ENCODE results near the gene GTF2IRD1. TPM values are rescaled to one million over a fixed set of nuclear protein-coding genes. Genes with fewer than 3 reads are reported as not detected.

Gene GTF2IRD1
- total RNA-seq, 1 experiment from 2014 or later: 42.9 TPM

DNA sequence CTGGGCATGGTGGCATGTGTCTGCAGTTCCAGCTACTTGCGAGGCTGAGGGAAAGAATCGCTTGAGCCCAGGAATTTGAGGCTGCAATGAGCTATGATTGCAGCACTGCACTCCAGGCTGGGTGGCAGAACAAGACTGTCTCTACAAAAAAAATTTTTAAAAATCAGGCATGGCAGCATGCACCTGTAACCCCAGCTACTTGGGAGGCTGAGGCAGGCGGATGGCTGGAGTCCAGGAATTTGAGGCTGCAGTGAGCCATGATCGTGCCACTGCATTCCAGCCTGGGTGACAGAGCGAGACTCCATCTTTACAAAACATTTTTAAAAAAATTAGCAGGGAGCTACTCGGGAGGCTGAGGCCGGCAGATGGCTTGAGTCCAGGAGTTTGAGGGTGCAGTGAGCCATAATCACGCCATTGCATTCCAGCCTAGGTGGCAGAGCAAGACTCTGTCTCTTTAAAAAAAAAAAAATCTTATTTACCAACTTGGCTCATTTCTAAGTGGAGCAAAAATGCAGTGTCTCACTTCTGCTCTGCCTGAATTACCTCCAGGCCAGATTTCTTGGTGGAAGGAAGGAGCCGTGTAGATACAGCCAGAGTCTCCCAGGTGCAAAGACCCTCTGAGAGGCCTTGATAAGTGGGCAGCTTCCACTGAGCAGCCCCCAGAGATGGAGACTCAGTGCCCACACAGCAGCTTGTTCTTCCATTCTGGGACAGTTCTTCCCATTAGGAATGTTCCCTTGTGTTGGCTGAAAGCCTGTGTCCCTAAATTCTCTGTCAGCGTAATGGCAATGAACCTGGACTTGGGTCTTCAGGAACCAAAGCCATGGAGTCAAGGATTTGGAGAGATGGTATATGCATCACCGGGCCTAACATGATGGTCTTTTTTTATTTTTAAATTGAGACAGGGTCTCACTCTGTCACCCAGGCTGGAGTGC, 30.0 kb downstream of the GTF2IRD1 start:
- no peak for ATAC-seq
- Mint-ChIP-seq H3K4me3 (no peak overlapping the region), H3K9me3 (no peaks in the 10 kb centered on the region), H3K27ac (no peak overlapping the region), H3K27me3 (ENCODE audit: low read depth) (no peaks in the 10 kb centered on the region), H3K4me1 (peaks cover 24% of the 10 kb centered on the region), H3K36me3 (no peaks in the 10 kb centered on the region)
- POLR2A ChIA-PET: no interaction called here
- TF ChIP-seq GRHL2 (CRISPR knock-in tag; IDR thresholded peaks at IDR 0.05; ENCODE audit: insufficient replicate concordance, severe bottlenecking) (no peak), ZNF396 (CRISPR knock-in tag; IDR thresholded peaks at IDR 0.05; ENCODE audit: borderline replicate concordance) (no peak), NFATC4 (CRISPR knock-in tag; IDR thresholded peaks at IDR 0.05) (no peak), TCF7 (CRISPR knock-in tag; IDR thresholded peaks at IDR 0.05; ENCODE audit: low read depth) (no peak), ZNF219 (CRISPR knock-in tag; IDR thresholded peaks at IDR 0.05; ENCODE audit: borderline replicate concordance) (no peak), NFE2L1 (CRISPR knock-in tag; IDR thresholded peaks at IDR 0.05) (no peak), ZNF263 (CRISPR knock-in tag; IDR thresholded peaks at IDR 0.05; ENCODE audit: low read depth) (no peak)
- TF ChIP-seq, protein P1, sequence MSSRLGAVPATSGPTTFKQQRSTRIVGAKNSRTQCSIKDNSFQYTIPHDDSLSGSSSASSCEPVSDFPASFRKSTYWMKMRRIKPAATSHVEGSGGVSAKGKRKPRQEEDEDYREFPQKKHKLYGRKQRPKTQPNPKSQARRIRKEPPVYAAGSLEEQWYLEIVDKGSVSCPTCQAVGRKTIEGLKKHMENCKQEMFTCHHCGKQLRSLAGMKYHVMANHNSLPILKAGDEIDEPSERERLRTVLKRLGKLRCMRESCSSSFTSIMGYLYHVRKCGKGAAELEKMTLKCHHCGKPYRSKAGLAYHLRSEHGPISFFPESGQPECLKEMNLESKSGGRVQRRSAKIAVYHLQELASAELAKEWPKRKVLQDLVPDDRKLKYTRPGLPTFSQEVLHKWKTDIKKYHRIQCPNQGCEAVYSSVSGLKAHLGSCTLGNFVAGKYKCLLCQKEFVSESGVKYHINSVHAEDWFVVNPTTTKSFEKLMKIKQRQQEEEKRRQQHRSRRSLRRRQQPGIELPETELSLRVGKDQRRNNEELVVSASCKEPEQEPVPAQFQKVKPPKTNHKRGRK (CRISPR knock-in tag; IDR thresholded peaks at IDR 0.05; ENCODE audit: borderline replicate concordance): no peak
- TF ChIP-seq, protein P2, sequence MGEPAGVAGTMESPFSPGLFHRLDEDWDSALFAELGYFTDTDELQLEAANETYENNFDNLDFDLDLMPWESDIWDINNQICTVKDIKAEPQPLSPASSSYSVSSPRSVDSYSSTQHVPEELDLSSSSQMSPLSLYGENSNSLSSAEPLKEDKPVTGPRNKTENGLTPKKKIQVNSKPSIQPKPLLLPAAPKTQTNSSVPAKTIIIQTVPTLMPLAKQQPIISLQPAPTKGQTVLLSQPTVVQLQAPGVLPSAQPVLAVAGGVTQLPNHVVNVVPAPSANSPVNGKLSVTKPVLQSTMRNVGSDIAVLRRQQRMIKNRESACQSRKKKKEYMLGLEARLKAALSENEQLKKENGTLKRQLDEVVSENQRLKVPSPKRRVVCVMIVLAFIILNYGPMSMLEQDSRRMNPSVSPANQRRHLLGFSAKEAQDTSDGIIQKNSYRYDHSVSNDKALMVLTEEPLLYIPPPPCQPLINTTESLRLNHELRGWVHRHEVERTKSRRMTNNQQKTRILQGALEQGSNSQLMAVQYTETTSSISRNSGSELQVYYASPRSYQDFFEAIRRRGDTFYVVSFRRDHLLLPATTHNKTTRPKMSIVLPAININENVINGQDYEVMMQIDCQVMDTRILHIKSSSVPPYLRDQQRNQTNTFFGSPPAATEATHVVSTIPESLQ (CRISPR knock-in tag; IDR thresholded peaks at IDR 0.05): no peak
- TF ChIP-seq, protein P3, sequence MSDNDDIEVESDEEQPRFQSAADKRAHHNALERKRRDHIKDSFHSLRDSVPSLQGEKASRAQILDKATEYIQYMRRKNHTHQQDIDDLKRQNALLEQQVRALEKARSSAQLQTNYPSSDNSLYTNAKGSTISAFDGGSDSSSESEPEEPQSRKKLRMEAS (CRISPR knock-in tag; IDR thresholded peaks at IDR 0.05): no peak
- TF ChIP-seq, protein P4, sequence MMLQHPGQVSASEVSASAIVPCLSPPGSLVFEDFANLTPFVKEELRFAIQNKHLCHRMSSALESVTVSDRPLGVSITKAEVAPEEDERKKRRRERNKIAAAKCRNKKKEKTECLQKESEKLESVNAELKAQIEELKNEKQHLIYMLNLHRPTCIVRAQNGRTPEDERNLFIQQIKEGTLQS (CRISPR knock-in tag; conservative IDR thresholded peaks at IDR 0.05): no peak
- DNase-seq (ENCODE audit: low spot score): no peak
- CTCF ChIA-PET: interaction anchor here (1.0 to 1.4 kb wide), 3 partner anchors 18 to 277 kb away, joined by 3 to 5 read pairs (median 4); no protein-coding TSS in a partner anchor

DNA sequence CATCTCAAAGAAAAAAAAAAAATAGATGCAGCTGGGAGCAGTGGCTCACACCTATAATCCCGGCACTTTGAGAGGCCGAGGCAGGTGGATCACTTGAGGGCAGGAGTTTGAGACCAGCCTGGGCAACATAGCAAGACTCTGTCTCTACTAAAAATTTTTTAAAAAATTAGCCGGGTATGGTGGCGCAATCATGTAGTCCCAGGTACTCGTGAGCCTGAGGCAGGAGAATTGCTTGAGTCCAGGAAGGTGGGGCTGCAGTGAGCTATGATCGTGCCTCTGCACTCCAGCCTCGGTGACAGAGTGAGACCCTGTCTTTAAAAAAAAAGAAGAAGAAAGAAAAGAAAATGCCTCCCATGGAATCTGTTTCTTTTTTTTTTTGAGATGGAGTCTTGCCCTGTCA, 31.9 kb downstream of the GTF2IRD1 start:
- H3K27ac Mint-ChIP-seq: no peak overlapping the region
- ATAC-seq (no peak), DNase-seq (ENCODE audit: low spot score) (no peak)
- H3K27me3 Mint-ChIP-seq (ENCODE audit: low read depth): no peaks in the 10 kb centered on the region
- H3K36me3 Mint-ChIP-seq: peaks cover under 1% of the 10 kb centered on the region; the same call in 1 of the 2 replicates
- POLR2A ChIA-PET: no interaction called here
- H3K4me1 Mint-ChIP-seq: peaks cover 14% of the 10 kb centered on the region
- H3K9me3 Mint-ChIP-seq: no peaks in the 10 kb centered on the region
- no peak overlapping the region for H3K4me3 Mint-ChIP-seq
- CTCF ChIA-PET: no interaction called here
- no peak for TF ChIP-seq RELA (CRISPR knock-in tag; IDR thresholded peaks at IDR 0.05; ENCODE audit: borderline replicate concordance)
- TF ChIP-seq, protein P4 (CRISPR knock-in tag; conservative IDR thresholded peaks at IDR 0.05): no peak
- TF ChIP-seq FOXJ3 (CRISPR knock-in tag; IDR thresholded peaks at IDR 0.05; ENCODE audit: borderline replicate concordance): no peak
- TF ChIP-seq FOXK1 (CRISPR knock-in tag; IDR thresholded peaks at IDR 0.05): no peak
- TF ChIP-seq, protein P5, sequence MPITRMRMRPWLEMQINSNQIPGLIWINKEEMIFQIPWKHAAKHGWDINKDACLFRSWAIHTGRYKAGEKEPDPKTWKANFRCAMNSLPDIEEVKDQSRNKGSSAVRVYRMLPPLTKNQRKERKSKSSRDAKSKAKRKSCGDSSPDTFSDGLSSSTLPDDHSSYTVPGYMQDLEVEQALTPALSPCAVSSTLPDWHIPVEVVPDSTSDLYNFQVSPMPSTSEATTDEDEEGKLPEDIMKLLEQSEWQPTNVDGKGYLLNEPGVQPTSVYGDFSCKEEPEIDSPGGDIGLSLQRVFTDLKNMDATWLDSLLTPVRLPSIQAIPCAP (CRISPR knock-in tag; IDR thresholded peaks at IDR 0.05): no peak
- TF ChIP-seq, protein P6, sequence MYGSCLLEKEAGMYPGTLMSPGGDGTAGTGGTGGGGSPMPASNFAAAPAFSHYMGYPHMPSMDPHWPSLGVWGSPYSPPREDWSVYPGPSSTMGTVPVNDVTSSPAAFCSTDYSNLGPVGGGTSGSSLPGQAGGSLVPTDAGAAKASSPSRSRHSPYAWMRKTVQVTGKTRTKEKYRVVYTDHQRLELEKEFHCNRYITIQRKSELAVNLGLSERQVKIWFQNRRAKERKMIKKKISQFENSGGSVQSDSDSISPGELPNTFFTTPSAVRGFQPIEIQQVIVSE (CRISPR knock-in tag; IDR thresholded peaks at IDR 0.05; ENCODE audit: borderline replicate concordance): no peak
- TF ChIP-seq, protein P7, sequence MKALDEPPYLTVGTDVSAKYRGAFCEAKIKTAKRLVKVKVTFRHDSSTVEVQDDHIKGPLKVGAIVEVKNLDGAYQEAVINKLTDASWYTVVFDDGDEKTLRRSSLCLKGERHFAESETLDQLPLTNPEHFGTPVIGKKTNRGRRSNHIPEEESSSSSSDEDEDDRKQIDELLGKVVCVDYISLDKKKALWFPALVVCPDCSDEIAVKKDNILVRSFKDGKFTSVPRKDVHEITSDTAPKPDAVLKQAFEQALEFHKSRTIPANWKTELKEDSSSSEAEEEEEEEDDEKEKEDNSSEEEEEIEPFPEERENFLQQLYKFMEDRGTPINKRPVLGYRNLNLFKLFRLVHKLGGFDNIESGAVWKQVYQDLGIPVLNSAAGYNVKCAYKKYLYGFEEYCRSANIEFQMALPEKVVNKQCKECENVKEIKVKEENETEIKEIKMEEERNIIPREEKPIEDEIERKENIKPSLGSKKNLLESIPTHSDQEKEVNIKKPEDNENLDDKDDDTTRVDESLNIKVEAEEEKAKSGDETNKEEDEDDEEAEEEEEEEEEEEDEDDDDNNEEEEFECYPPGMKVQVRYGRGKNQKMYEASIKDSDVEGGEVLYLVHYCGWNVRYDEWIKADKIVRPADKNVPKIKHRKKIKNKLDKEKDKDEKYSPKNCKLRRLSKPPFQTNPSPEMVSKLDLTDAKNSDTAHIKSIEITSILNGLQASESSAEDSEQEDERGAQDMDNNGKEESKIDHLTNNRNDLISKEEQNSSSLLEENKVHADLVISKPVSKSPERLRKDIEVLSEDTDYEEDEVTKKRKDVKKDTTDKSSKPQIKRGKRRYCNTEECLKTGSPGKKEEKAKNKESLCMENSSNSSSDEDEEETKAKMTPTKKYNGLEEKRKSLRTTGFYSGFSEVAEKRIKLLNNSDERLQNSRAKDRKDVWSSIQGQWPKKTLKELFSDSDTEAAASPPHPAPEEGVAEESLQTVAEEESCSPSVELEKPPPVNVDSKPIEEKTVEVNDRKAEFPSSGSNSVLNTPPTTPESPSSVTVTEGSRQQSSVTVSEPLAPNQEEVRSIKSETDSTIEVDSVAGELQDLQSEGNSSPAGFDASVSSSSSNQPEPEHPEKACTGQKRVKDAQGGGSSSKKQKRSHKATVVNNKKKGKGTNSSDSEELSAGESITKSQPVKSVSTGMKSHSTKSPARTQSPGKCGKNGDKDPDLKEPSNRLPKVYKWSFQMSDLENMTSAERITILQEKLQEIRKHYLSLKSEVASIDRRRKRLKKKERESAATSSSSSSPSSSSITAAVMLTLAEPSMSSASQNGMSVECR (CRISPR knock-in tag; IDR thresholded peaks at IDR 0.05; ENCODE audit: borderline replicate concordance): no peak
- no peak for TF ChIP-seq IRF2 (CRISPR knock-in tag; IDR thresholded peaks at IDR 0.05; ENCODE audit: borderline replicate concordance, low read depth)
- TF ChIP-seq, protein P8, sequence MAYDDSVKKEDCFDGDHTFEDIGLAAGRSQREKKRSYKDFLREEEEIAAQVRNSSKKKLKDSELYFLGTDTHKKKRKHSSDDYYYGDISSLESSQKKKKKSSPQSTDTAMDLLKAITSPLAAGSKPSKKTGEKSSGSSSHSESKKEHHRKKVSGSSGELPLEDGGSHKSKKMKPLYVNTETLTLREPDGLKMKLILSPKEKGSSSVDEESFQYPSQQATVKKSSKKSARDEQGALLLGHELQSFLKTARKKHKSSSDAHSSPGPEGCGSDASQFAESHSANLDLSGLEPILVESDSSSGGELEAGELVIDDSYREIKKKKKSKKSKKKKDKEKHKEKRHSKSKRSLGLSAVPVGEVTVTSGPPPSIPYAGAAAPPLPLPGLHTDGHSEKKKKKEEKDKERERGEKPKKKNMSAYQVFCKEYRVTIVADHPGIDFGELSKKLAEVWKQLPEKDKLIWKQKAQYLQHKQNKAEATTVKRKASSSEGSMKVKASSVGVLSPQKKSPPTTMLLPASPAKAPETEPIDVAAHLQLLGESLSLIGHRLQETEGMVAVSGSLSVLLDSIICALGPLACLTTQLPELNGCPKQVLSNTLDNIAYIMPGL (CRISPR knock-in tag; IDR thresholded peaks at IDR 0.05): no peak
- TF ChIP-seq ZNF423 (CRISPR knock-in tag; IDR thresholded peaks at IDR 0.05): no peak
- TF ChIP-seq MXD4 (CRISPR knock-in tag; IDR thresholded peaks at IDR 0.05; ENCODE audit: borderline replicate concordance): no peak
